Posterior cingulate gyrus (tissue), 11 donors: ENCODE data around the gene ARHGEF2.
"Not testable (repeated sequence)": the region's sequence is repeated elsewhere in the genome, so short reads cannot be mapped to it uniquely, and the experiment has no call there.

Experiments used
- DNase-seq, 10 donors: peaks; one replicate each; pipeline versions ENCODE4 v3.0.0 to v3.0.0-alpha.2; 2020 to 2021; ENCODE audit warnings: mixed read lengths in 3 of 10
- intact Hi-C: fragments of 100-400 bp; cut with DNase I; formaldehyde crosslinking; loops from one replicate; pipeline ENCODE4 v1.15.1; 2023

The ARHGEF2 gene

DNA sequence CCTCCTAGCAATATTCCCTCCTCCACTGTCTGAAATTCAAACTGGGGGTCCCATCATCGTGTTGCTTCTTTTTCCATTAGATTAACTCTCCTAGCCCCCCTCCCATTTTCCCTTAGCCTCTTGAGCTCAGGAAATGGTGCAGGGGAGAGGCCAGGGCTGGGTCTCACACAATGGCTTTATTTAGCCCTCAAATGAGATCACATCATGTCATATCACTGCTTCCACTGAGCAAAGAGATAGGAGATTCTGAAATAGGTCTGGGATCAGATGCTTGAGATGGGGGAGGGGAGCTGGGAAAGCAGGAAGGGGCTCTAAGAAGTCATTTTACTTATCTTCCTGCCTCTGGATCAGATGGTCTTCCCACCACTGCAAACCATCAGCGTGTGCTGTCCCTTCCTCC is 17.8 kb upstream of the ARHGEF2 start:
- intact Hi-C loops, result no loop called here
- DNase-seq, result no peak

DNA sequence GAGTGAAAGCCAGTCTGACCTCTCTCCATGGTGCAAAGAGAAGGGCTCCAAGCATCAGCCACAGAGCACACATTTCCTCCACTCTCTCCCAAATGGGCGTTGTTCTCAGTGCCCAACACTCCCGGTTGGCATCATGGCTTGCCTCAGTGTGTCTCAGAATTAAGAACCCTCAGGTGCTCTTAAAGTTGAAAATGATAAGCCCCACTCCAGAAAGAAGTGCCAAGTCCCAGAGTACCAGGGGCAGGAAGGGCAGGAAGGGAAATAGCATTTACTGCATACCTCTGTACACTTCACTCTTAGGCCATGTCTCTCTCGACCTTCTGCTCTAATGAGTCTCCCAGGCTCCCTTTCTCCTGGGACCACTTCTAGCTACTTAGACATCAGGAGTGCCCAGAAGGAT is 15.2 kb upstream of the ARHGEF2 start:
- intact Hi-C loops, result no loop called here
- no peak for DNase-seq

- intact Hi-C loops, result no loop called here
- no peak for DNase-seq
These were observed 11.8 kb upstream of the ARHGEF2 start for GRCh38 chr1:155990005-155990739.

DNA sequence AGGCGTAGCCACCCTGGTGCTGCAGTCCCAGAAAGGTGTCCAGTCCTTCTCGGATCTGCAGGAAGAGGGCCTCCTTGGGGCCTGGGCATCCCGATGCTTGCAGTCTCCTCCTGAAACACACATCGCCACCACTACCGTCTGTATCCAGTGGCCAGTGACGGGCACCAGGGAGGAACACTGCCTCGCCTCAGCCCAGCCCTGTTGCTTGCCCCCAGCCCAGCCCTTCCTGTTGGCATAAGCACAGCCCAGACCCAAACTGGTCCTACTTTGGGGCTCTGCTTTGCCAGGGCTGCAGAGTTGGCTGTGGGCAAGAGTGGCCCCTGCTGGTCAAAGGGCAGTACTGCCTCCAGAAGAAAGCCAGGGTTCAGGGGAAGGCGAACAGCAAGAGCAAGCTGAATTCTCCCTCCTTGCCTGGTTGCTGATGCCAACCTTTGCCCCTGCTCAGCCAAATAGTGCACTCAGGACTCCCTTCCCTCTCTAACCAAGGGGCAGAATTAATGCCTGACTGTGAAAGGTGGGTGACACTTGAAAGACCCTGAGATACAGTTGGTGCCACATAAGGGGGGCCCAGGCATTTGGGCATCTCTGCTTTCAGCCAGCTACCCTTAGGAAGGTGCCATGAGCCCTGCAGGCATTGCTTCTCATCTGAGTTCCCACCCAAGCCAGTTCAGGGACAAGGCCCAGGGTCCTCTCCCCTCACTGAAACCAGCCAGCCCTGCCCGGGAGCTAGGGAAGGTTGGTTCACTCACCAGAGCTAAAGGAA is 11.1 kb upstream of the ARHGEF2 start:
- intact Hi-C loops, result loop anchor here (1.0 to 5.0 kb wide), 3 partner anchors 23 to 132 kb away; partner anchors contain the start of genes GON4L and SYT11
- peak; percentile 69 to 97 (median 82) for DNase-seq

DNA sequence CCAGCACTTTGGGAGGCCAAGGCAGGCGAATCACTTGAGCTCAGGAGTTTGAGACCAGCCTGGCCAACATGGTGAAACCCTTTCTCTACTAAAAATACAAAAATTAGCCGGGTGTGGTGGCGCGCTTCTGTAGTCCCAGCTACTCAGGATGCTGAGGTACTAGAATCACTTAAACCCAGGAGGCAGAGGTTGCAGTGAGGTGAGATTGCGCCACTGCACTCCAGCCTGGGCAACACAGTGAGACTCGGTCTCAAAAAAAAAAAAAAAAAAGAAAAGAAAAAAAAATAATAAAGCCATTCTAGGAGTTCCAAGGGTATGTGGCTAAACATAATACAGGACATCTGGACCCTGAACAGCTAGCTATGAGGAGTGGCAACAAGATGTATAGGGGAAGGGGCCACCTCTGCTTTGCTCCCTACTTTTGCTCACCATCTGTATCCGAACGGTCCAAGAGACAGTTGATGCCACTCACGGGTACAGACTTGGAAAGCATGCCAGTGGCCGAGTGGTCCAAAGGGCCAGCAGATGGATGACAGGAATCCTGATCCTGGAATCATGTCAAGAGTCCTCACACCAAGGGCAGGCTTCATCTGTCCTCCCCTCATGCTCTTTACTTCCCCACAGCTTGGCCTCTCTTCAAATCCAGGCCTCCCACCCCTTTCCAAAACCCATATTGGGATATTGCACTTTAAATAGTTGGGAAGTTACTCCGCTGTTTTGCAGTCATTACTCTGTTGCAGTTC is 6.7 kb upstream of the ARHGEF2 start:
- intact Hi-C loops, result loop anchor here (5.0 kb wide), 1 partner anchor 128 kb away; the partner anchor contains the start of genes GON4L and SYT11
- DNase-seq, result not testable (repeated sequence)

GRCh38 chr1:155984341-155984740 is 6.0 kb upstream of the ARHGEF2 start:
- intact Hi-C loops, result no loop called here
- no peak for DNase-seq

DNA sequence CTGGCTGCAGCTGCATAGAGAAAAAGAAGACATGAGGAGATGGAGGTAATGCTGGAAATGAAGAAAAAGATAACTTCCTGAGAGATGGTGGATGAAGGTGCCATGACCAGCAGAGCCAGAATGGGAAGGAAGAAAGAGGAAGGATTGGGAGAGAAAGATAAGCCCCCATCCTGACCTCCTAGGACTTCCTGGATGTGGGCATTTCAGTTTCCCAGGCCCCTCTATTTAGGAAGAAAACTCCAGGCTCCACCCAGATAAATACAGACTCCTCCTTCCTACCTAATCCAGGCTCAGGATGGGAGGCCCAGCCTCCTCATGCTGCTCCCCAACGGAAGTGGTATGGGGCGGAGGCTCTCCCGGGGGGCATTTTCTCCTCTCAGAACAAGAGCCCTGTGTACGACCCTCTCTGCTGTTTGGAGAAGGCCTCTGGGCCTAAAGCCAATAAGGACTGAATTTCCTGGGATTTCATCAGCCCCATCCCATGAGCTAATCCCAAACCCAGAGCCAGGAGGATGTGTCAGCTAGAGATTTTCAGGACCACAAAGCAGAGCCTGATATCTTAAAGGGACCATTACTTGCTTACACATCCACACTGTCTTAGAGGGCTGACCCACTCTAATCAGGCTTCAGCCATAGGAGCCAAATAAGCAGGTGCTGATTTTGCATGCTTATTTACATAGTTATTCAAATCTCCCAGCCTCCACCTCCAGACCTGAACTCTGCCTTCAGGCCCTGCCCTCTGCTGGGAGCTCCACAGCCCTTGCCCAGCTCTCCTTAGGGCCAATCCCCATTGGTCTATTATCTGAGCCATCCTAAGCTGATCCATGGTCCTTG is 5.1 kb upstream of the ARHGEF2 start:
- DNase-seq, result peak in 1 of 10 donors; percentile 20

GRCh38 chr1:155982106-155982505 is 3.8 kb upstream of the ARHGEF2 start:
- DNase-seq, result no peak
- intact Hi-C loops, result no loop called here

More for the DNA sequence above, 5.1 kb upstream of the ARHGEF2 start:
- intact Hi-C loops, result no loop called here

- intact Hi-C loops, result loop anchor here (2.0 kb wide), 1 partner anchor 35 kb away; no protein-coding TSS in a partner anchor
- DNase-seq, result peak in 1 of 10 donors; percentile 50
These were observed 3.1 kb upstream of the ARHGEF2 start for GRCh38 chr1:155981266-155982088.

- intact Hi-C loops, result loop anchor here (2.0 to 5.0 kb wide), 2 partner anchors 37 to 107 kb away; no protein-coding TSS in a partner anchor
- no peak for DNase-seq
These were observed 1.4 kb upstream of the ARHGEF2 start for GRCh38 chr1:155979597-155980343.

DNA sequence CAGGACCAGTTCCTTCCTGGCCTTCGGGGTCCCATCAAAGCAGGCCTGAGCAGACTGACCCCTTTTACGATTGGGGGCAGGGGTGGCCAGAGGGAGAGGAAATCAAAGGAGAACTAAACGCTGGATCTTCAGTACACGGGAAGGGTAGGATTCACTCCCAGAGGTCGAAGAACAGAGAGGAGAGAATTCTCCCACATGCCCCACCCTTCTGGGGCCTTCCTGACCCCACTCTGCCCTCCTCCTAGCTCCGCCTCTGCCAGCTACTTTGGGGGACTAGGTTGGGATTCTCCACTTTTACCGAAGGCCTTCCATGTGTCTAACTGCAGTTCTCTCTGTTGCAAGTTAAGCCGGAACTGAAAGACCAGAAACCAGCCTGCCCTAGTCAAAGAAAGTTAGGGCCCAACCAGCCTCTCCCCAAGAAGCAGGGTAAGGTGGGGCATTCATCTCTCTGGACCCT is 654 bp upstream of the ARHGEF2 start:
- no peak for DNase-seq
- intact Hi-C loops, result loop anchor here (5.0 kb wide), 1 partner anchor 107 kb away; no protein-coding TSS in a partner anchor

GRCh38 chr1:155977690-155978324 is 540 bp downstream of the ARHGEF2 start:
- DNase-seq, result peak in 9 of 10 donors; percentile 44 to 93 (median 60)
- intact Hi-C loops, result loop anchor here (5.0 kb wide), 1 partner anchor 106 kb away; no protein-coding TSS in a partner anchor

- DNase-seq, result peak in 1 of 10 donors; percentile 27
- intact Hi-C loops, result loop anchor here (5.0 kb wide), 1 partner anchor 105 kb away; no protein-coding TSS in a partner anchor
These were observed 1.2 kb downstream of the ARHGEF2 start for GRCh38 chr1:155976913-155977689.

GRCh38 chr1:155976062-155976912 is 2.1 kb downstream of the ARHGEF2 start:
- intact Hi-C loops, result loop anchor here (5.0 kb wide), 1 partner anchor 104 kb away; no protein-coding TSS in a partner anchor
- DNase-seq, result peak in 5 of 10 donors; percentile 41 to 89 (median 75)

DNA sequence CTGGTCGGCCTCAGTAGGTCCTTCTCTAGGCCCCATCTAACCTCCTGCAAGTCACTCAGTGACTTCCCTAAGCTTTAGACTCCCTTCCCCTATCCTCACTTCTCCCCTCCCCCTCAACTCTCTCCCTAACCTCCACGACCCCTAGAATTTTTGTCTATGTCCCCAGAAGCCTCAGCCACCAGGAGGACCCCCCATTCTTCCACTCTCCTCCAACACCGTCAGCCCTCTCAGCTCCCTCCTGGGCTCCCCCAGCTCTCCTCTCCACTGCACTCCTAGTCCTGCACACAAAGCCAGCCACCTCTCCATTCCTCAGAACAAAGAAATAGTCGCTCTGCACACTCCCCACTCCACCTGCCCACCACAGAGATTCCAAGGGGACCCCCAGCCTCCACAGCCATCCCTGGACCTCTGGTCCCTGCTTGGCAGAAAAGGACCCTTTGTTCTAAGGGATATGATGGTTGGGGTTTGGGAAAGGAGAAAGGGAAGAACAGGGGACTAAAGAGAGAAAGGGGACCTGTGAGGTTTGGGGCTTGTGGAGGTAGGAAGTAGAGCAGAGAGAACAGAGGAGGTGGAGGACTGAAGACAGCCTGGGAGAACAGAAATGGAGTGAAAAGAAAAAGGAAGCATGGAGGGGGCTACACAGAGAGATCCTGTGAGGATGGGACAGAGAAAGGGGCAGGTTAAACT is 2.8 kb downstream of the ARHGEF2 start:
- intact Hi-C loops, result loop anchor here (5.0 kb wide), 1 partner anchor 103 kb away; no protein-coding TSS in a partner anchor
- DNase-seq, result no peak
